ENCODE results near the gene VPS8. TPM values are rescaled to one million over a fixed set of nuclear protein-coding genes. Genes with fewer than 3 reads are reported as not detected.
A peak's percentile ranks its signal among the peaks of the same experiment; 100 is the strongest.

Gene VPS8
- total RNA-seq, 2 experiments from 2014 or later, result 47.6 to 51.8 TPM

DNA sequence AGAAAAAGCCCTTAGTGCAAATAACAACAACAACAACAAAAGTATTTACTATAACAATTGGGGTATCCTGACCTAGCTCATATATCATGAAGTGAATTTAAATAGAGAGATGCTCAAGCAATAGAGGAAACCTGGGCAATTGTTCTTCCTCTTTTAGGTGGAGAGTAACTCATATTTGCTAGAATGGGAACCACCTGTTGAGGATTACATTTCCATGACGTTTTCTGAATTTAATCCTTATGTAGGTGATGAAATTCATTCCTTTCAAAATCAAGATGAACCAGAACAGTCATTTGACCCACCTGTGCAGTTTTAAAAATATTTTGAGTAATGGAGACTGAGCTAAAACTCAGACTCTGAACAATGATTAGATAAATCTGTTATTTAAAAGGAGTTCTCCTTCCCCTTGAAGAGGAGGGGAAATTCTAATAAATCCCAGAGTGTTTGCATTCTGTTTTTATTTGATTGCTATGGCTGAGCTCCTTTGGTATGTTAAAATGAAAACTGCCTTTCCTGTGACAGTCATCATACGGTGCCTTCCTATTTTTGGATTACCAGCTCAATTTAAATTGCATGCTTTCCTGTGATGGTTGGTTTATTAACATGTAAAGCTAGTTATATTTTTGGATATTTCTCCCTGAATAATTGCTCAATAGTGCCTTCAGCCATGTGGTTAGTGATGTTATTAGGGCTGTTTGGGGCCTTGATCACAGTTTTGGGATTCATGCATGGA lies 24.3 kb downstream of the VPS8 start:
- no peak overlapping the region for H3K4me3 Mint-ChIP-seq
- H3K27ac Mint-ChIP-seq, result no peak overlapping the region
- DNase-seq (no peak), ATAC-seq (no peak)
- no peaks in the 10 kb centered on the region for H3K4me1 Mint-ChIP-seq (ENCODE audit: low read depth)
- ChIA-PET CTCF (interaction anchor here (1.4 to 2.1 kb wide), 2 partner anchors 13 to 14 kb away, joined by 3 to 6 read pairs; no protein-coding TSS in a partner anchor), POLR2A (no interaction called here)
- H3K9me3 Mint-ChIP-seq (ENCODE audit: insufficient read depth), result no peaks in the 10 kb centered on the region
- H3K36me3 Mint-ChIP-seq (ENCODE audit: low read depth), result peaks cover 54% of the 10 kb centered on the region
- no peaks in the 10 kb centered on the region for H3K27me3 Mint-ChIP-seq (ENCODE audit: low read depth)

DNA sequence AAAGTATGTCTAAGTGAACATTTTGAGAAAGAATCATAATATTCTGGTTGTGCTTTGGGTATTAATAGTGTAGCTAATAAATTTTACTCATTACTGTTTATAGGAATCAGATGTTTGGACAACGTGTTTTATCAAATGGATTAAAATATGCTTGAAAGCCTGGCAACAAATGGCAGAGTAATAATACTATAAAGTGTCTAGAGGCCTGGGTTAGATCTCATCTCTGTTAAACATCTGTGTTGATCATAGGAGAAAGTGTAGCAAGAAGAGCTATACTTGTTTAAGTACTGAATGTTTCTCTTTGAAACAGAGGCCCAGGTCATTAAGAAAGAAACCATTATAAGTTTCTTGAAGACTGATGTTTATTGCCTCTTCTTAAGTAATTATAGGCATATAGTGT lies 30.5 kb downstream of the VPS8 start:
- no peaks in the 10 kb centered on the region for H3K9me3 Mint-ChIP-seq (ENCODE audit: insufficient read depth)
- H3K27ac Mint-ChIP-seq, result no peak overlapping the region
- ATAC-seq (no peak), DNase-seq (no peak)
- CTCF ChIA-PET, result interaction anchor here (0.7 kb wide), 1 partner anchor 66 kb away, joined by 3 read pairs; no protein-coding TSS in a partner anchor
- peaks cover 21% of the 10 kb centered on the region for H3K36me3 Mint-ChIP-seq (ENCODE audit: low read depth)
- POLR2A ChIA-PET, result no interaction called here
- no peak overlapping the region for H3K4me3 Mint-ChIP-seq
- H3K4me1 Mint-ChIP-seq (ENCODE audit: low read depth), result no peaks in the 10 kb centered on the region
- no peaks in the 10 kb centered on the region for H3K27me3 Mint-ChIP-seq (ENCODE audit: low read depth)

DNA sequence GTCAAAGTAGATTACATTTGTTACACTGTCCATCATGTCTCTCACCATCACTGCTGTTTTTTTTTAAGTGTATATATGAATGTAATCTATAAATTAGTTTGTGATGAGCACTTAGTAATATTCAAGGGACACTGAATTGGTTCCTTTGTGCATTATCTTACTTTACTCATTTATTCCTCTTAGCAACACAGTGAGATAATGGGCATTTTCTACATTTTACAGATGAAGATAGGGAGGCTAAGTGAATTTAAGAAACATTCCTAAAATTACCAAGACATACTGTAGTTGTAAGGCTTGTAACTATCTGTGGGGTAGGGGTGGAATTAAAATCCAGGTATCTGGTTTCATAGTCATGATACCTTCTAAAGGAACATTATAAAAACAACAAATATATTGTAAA lies 33.9 kb downstream of the VPS8 start:
- H3K9me3 Mint-ChIP-seq (ENCODE audit: insufficient read depth), result no peaks in the 10 kb centered on the region
- peaks cover 17% of the 10 kb centered on the region for H3K36me3 Mint-ChIP-seq (ENCODE audit: low read depth)
- ChIA-PET POLR2A (no interaction called here), CTCF (no interaction called here)
- DNase-seq (no peak), ATAC-seq (no peak)
- no peak overlapping the region for H3K4me3 Mint-ChIP-seq
- no peak overlapping the region for H3K27ac Mint-ChIP-seq
- no peaks in the 10 kb centered on the region for H3K27me3 Mint-ChIP-seq (ENCODE audit: low read depth)
- no peaks in the 10 kb centered on the region for H3K4me1 Mint-ChIP-seq (ENCODE audit: low read depth)

- no peaks in the 10 kb centered on the region for H3K27me3 Mint-ChIP-seq (ENCODE audit: low read depth)
- ChIA-PET CTCF (no interaction called here), POLR2A (no interaction called here)
- peaks cover 18% of the 10 kb centered on the region for H3K36me3 Mint-ChIP-seq (ENCODE audit: low read depth)
- no peak for DNase-seq
- H3K27ac Mint-ChIP-seq, result no peak overlapping the region
- H3K9me3 Mint-ChIP-seq (ENCODE audit: insufficient read depth), result no peaks in the 10 kb centered on the region
- H3K4me3 Mint-ChIP-seq, result no peak overlapping the region
- no peaks in the 10 kb centered on the region for H3K4me1 Mint-ChIP-seq (ENCODE audit: low read depth)
- no peak for ATAC-seq
These were observed 34.5 kb downstream of the VPS8 start for GRCh38 chr3:184846496-184846895.

- no peak overlapping the region for H3K27ac Mint-ChIP-seq
- peaks cover 21% of the 10 kb centered on the region for H3K36me3 Mint-ChIP-seq (ENCODE audit: low read depth)
These were observed 37.0 kb downstream of the VPS8 start for GRCh38 chr3:184848934-184849333.

DNA sequence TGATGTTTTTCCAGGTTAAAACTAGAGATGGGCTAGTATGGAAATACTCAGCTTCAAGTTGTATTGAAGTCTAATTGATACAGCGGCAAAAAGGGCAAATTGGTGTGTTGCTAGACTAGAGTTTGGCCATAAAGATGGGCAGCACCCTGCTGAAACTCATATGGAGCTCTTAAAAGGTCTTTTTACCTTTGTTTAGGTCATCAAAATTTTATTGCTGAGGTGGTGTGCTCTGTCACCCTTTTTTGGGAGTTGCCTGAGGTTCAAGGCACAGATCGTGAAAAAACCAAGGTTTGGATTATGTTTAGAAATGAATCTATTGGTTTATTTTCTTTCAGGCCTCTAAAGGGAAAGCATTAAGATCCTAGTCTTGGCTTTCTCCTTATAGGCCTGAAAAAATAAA lies 38.2 kb downstream of the VPS8 start:
- ATAC-seq (no peak), DNase-seq (no peak)
- Mint-ChIP-seq H3K36me3 (ENCODE audit: low read depth) (peaks cover 29% of the 10 kb centered on the region), H3K4me3 (no peak overlapping the region), H3K27ac (no peak overlapping the region), H3K4me1 (ENCODE audit: low read depth) (no peaks in the 10 kb centered on the region), H3K9me3 (ENCODE audit: insufficient read depth) (no peaks in the 10 kb centered on the region), H3K27me3 (ENCODE audit: low read depth) (no peaks in the 10 kb centered on the region)
- ChIA-PET CTCF (interaction anchor here (0.6 to 1.1 kb wide), 3 partner anchors 14 to 46 kb away, joined by 3 to 5 read pairs (median 3); no protein-coding TSS in a partner anchor), POLR2A (no interaction called here)

More at GRCh38 chr3:184848934-184849333, 37.0 kb downstream of the VPS8 start:
- DNase-seq (no peak), ATAC-seq (no peak)
- Mint-ChIP-seq H3K4me1 (ENCODE audit: low read depth) (no peaks in the 10 kb centered on the region), H3K9me3 (ENCODE audit: insufficient read depth) (no peaks in the 10 kb centered on the region), H3K4me3 (no peak overlapping the region), H3K27me3 (ENCODE audit: low read depth) (no peaks in the 10 kb centered on the region)
- CTCF ChIA-PET, result interaction anchor here (1.1 kb wide), 1 partner anchor 45 kb away, joined by 3 read pairs; no protein-coding TSS in a partner anchor
- POLR2A ChIA-PET, result no interaction called here

DNA sequence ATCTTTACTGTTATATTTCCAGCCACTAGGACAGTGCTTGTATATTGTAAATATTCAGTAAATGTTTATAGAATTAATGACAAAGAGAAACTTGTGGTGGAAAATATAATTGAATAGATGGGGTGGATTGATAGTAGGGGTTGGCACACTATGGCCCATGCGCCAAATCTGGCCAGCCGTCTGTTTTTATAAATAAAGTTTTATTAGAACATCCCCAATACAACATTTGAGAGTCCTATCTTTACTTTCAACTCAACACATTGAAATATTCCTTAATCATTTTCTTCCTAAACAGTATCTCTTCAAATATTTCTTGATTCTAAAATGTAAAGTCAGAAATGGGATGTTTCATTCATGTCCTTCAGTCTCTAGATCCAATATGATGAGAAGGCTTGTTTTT lies 45.1 kb downstream of the VPS8 start:
- ChIA-PET POLR2A (no interaction called here), CTCF (no interaction called here)
- H3K27me3 Mint-ChIP-seq (ENCODE audit: low read depth), result no peaks in the 10 kb centered on the region
- H3K36me3 Mint-ChIP-seq (ENCODE audit: low read depth), result peaks cover 53% of the 10 kb centered on the region
- H3K4me1 Mint-ChIP-seq (ENCODE audit: low read depth), result no peaks in the 10 kb centered on the region
- H3K9me3 Mint-ChIP-seq (ENCODE audit: insufficient read depth), result no peaks in the 10 kb centered on the region
- no peak overlapping the region for H3K4me3 Mint-ChIP-seq
- H3K27ac Mint-ChIP-seq, result no peak overlapping the region
- no peak for DNase-seq
- no peak for ATAC-seq

GRCh38 chr3:184864000-184864399 lies 52.0 kb downstream of the VPS8 start:
- CTCF ChIA-PET, result no interaction called here
- DNase-seq (no peak), ATAC-seq (no peak)
- Mint-ChIP-seq H3K36me3 (ENCODE audit: low read depth) (peaks cover 35% of the 10 kb centered on the region), H3K4me1 (ENCODE audit: low read depth) (no peaks in the 10 kb centered on the region), H3K27me3 (ENCODE audit: low read depth) (no peaks in the 10 kb centered on the region), H3K4me3 (no peak overlapping the region), H3K27ac (no peak overlapping the region), H3K9me3 (ENCODE audit: insufficient read depth) (no peaks in the 10 kb centered on the region)
- POLR2A ChIA-PET, result no interaction called here

- H3K4me3 Mint-ChIP-seq, result no peak overlapping the region
- CTCF ChIA-PET, result no interaction called here
These were observed 56.5 kb downstream of the VPS8 start for GRCh38 chr3:184868477-184868876.

DNA sequence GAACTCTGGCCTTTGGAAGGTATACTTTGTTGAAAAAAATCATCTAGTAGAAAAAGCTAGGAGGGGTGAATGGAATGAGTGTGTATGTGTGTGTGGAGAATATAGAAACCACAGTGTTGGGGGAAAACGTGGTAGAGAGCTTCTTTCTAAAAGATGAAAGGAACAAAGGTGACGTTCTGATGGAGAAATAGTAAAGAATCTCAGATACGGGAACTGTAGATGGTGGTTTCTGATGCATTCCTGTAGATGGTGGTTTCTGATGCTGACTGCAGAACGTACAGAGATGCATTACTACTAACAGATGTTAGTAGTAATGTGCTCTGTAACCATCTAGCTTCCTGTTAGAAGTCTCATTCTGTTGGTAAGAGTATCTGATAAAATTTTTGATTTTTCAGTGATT lies 60.2 kb downstream of the VPS8 start:
- H3K4me1 Mint-ChIP-seq (ENCODE audit: low read depth), result peaks cover 12% of the 10 kb centered on the region
- no peaks in the 10 kb centered on the region for H3K27me3 Mint-ChIP-seq (ENCODE audit: low read depth)
- peaks cover 22% of the 10 kb centered on the region for H3K36me3 Mint-ChIP-seq (ENCODE audit: low read depth)
- ChIA-PET POLR2A (no interaction called here), CTCF (interaction anchor here (0.9 kb wide), 1 partner anchor 311 kb away, joined by 3 read pairs; the partner anchor contains the start of gene EPHB3)
- no peaks in the 10 kb centered on the region for H3K9me3 Mint-ChIP-seq (ENCODE audit: insufficient read depth)
- ATAC-seq, result peak; percentile 61
- DNase-seq, result no peak
- no peak overlapping the region for H3K4me3 Mint-ChIP-seq
- H3K27ac Mint-ChIP-seq, result no peak overlapping the region

More at GRCh38 chr3:184868477-184868876, 56.5 kb downstream of the VPS8 start:
- ATAC-seq, result no peak
- H3K9me3 Mint-ChIP-seq (ENCODE audit: insufficient read depth), result no peaks in the 10 kb centered on the region
- no peak overlapping the region for H3K27ac Mint-ChIP-seq
- no peaks in the 10 kb centered on the region for H3K27me3 Mint-ChIP-seq (ENCODE audit: low read depth)
- peaks cover 33% of the 10 kb centered on the region for H3K36me3 Mint-ChIP-seq (ENCODE audit: low read depth)
- peaks cover 12% of the 10 kb centered on the region for H3K4me1 Mint-ChIP-seq (ENCODE audit: low read depth)
- DNase-seq, result no peak
- POLR2A ChIA-PET, result no interaction called here

GRCh38 chr3:184873141-184873540 lies 61.2 kb downstream of the VPS8 start:
- ChIA-PET CTCF (no interaction called here), POLR2A (no interaction called here)
- H3K4me1 Mint-ChIP-seq (ENCODE audit: low read depth), result peaks cover 12% of the 10 kb centered on the region
- ATAC-seq, result no peak
- no peaks in the 10 kb centered on the region for H3K27me3 Mint-ChIP-seq (ENCODE audit: low read depth)
- no peaks in the 10 kb centered on the region for H3K9me3 Mint-ChIP-seq (ENCODE audit: insufficient read depth)
- no peak for DNase-seq
- H3K36me3 Mint-ChIP-seq (ENCODE audit: low read depth), result peaks cover 22% of the 10 kb centered on the region
- no peak overlapping the region for H3K27ac Mint-ChIP-seq
- no peak overlapping the region for H3K4me3 Mint-ChIP-seq

GRCh38 chr3:184874709-184875644 lies 63.0 kb downstream of the VPS8 start:
- H3K36me3 Mint-ChIP-seq (ENCODE audit: low read depth), result peaks cover 23% of the 10 kb centered on the region
- CTCF ChIA-PET, result interaction anchor here (0.7 to 1.3 kb wide), 2 partner anchors 10 to 434 kb away, joined by 3 to 5 read pairs; no protein-coding TSS in a partner anchor
- POLR2A ChIA-PET, result no interaction called here
- ATAC-seq, result no peak
- H3K27me3 Mint-ChIP-seq (ENCODE audit: low read depth), result no peaks in the 10 kb centered on the region
- H3K4me3 Mint-ChIP-seq, result no peak overlapping the region
- H3K9me3 Mint-ChIP-seq (ENCODE audit: insufficient read depth), result no peaks in the 10 kb centered on the region
- H3K27ac Mint-ChIP-seq, result no peak overlapping the region
- H3K4me1 Mint-ChIP-seq (ENCODE audit: low read depth), result peaks cover 12% of the 10 kb centered on the region
- DNase-seq, result peak; percentile 27
